ENCODE measurements around the gene LHFPL6.

- TF ChIP-seq CTCF (IDR thresholded peaks at IDR 0.05) (no peak), POLR2A (IDR thresholded peaks at IDR 0.05) (no peak), POLR2AphosphoS5 (IDR thresholded peaks at IDR 0.05) (no peak)
Measured at GRCh38 chr13:39542361-39542760, 60.6 kb downstream of the LHFPL6 start.
